GM10248 (cell line): ENCODE results near the gene NREP.

Experiments used
- CTCF ChIA-PET: fragments of 300-600 bp; sonication (Branson Sonifier 250); formaldehyde crosslinking; extraction: SDS; loops from one replicate; lab custom pipeline; 2021; ENCODE audit warnings: antibody characterized with exemption; lab: Yijun Ruan, JAX
- POLR2A ChIA-PET: fragments of 350-650 bp; sonication (Branson Sonifier 250); formaldehyde crosslinking; extraction: SDS; loops from one replicate; lab custom pipeline; 2020; ENCODE audit warnings: antibody characterized with exemption; lab: Yijun Ruan, JAX
- DNase-seq: peaks from one replicate; pipeline ENCODE4 v3.0.0; 2012; ENCODE audit errors: extremely low spot score
- TF ChIP-seq, protein P1 (sequence below): IDR thresholded peaks from 2 replicates; pipeline ENCODE4 v1.5.1; 2012; ENCODE audit warnings: mild to moderate bottlenecking, low read depth; ENCODE audit errors: extremely low read depth, missing control alignments, control extremely low read depth

NREP gene

DNA sequence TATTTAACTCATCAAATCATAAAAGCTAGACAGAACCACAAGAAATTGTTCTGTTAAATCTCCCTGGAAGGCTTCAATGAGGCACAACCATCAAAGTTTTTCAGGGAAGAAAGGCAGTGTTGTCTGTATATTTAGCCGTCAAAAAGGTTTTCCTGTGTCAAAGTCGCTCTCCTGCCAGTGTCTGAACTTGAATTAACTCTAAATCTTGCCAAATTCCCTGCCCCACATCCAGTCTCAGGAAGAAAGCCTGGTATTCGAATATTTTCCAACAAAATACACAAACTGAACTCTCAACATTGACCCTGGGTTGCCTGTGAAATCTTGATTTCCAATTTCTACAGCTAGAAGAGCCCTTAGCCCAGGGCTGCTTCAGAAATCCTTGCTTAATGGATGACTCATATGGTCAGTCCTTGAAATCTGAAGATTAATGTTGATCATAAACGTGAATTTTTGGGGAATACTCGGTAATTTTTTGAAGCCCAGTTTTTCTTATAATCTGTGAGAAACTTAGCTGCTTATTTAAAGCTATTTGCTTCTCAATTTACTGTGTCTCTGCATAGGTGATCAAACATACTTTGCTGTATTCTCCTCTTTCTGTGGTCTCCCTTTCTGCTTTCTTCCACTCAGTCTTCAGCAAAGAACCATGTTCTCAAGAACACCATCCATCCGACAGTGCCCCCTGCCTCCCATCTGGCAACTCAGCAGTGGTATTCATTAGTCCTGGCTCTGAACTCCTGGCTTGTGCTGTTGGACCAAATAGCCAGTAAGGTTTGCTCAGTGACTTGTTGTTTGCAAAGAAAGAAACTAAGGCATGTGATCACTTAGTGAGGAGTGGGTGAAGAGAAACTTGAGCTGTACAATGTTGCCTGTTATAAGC lies 58.9 kb downstream of the NREP start:
- TF ChIP-seq, protein P1, sequence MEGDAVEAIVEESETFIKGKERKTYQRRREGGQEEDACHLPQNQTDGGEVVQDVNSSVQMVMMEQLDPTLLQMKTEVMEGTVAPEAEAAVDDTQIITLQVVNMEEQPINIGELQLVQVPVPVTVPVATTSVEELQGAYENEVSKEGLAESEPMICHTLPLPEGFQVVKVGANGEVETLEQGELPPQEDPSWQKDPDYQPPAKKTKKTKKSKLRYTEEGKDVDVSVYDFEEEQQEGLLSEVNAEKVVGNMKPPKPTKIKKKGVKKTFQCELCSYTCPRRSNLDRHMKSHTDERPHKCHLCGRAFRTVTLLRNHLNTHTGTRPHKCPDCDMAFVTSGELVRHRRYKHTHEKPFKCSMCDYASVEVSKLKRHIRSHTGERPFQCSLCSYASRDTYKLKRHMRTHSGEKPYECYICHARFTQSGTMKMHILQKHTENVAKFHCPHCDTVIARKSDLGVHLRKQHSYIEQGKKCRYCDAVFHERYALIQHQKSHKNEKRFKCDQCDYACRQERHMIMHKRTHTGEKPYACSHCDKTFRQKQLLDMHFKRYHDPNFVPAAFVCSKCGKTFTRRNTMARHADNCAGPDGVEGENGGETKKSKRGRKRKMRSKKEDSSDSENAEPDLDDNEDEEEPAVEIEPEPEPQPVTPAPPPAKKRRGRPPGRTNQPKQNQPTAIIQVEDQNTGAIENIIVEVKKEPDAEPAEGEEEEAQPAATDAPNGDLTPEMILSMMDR, result no peak
- CTCF ChIA-PET, result interaction anchor here (1.2 to 2.1 kb wide), 3 partner anchors 7 to 31 kb away, joined by 3 to 9 read pairs (median 6); no protein-coding TSS in a partner anchor
- POLR2A ChIA-PET, result no interaction called here

DNA sequence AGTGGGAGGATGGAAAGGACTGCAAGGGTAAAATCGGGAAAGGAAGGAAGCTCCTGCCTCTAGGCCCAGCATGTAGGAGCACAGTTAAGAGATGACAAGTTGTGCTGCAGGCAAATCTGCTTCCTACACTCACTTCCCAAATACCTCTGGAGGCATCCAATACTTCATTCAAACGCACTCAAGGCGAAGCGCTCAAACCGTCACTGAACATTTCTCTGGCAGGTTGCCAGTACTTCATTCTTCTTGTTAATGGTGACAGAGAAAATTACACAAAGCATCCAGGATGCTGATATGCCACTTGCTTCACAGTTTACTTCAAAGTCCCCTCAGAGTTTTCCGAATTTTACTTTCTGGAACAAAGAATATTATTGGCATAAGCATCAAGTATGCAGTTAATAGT lies 59.8 kb downstream of the NREP start:
- no peak for DNase-seq
- POLR2A ChIA-PET, result no interaction called here
- CTCF ChIA-PET, result no interaction called here
- TF ChIP-seq, protein P1, result no peak

More for the DNA sequence above, 58.9 kb downstream of the NREP start:
- no peak for DNase-seq

DNA sequence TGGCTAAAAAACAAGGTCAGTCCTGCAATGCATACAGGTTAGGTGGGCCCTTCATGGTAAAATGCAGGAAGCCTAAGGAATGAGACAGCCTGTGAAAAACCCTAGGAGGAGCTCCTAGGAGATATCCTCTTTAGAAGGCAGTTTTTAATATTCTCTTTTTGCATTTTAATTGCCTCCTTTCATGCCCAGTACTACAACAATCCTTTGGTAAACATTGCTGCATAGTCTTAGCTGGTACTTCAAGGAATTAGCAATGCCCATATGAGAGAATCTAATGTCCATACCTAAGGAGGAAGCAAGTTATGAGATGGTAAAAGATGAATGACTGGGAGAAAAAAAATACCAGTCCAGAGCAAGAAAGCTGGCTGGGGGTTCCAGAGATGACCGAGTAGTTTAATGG lies 61.0 kb downstream of the NREP start:
- CTCF ChIA-PET, result no interaction called here
- TF ChIP-seq, protein P1, result no peak
- POLR2A ChIA-PET, result no interaction called here
- no peak for DNase-seq

DNA sequence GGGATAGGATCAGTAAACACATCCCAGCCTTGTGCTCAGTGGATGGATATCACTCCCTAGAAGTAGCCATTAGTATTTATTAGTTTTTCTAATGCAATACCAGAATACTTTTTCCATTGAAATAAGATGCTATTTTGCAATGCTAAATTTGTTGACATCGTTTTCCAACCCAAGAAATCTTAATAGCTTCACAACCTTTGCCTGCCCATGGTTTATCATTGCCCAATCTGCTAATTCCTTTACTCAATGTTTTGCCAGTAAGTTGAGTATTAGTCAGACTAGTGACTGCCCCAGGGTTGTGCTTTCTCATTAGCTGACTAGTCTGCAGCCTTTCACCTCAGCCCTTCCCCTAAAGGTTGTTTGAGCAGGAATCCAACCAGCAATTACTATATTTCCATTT lies 62.9 kb downstream of the NREP start:
- CTCF ChIA-PET, result interaction anchor here (0.7 to 1.7 kb wide), 3 partner anchors 9 to 24 kb away, joined by 3 to 5 read pairs (median 3); no protein-coding TSS in a partner anchor
- POLR2A ChIA-PET, result no interaction called here
- no peak for DNase-seq
- TF ChIP-seq, protein P1, result no peak

DNA sequence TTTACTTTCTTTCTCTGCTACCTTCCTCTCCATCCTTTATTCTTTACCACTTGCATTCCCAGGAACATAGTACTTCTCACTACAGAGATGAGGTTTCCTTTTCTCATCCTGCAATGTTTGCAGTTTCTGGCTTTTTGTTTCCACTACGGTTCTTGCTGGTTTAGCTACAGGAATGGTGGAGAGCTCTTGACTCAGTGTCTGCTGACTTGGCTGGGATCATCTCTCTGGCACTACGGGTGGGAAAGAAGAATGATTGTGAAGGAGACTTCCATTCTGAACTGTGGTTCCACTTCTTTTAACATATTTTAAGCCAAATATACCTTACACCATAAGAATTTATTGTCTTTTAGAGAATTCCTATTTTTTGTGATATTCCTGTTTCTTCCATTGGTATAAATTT lies 65.1 kb downstream of the NREP start:
- TF ChIP-seq, protein P1, result no peak
- ChIA-PET POLR2A (no interaction called here), CTCF (no interaction called here)
- DNase-seq, result no peak

DNA sequence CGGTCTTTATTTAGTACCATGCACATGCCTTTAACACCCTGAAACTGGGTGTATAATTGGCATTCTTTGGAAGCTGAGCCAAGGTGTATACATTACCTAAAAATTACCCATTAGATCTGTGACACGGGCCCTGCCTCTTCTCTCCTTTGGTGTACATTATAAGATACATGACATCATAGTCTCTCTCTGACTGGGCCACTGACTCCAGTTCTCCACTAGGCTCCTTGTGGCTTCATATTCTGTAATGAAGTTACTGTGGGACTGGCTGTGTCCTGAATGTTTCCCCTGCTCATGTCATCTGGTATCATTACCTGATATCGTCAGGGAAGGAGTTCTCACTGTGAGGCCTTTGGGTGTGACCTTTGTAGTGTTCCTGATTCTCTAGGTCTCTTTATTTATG lies 65.5 kb downstream of the NREP start:
- DNase-seq, result no peak
- ChIA-PET CTCF (no interaction called here), POLR2A (no interaction called here)
- TF ChIP-seq, protein P1, result no peak
